Urothelium cell line (cell line): ENCODE results near the gene COA3.
A peak's percentile ranks its signal among the peaks of the same experiment; 100 is the strongest.

ENCODE experiments used
- DNase-seq: peaks from one replicate; pipeline ENCODE4 v3.0.0; 2011; ENCODE audit warnings: low spot score, mixed read lengths
- FAIRE-seq: peaks from 2 replicates; lab custom pipeline; 2011; peaks lifted over from hg19 to GRCh38; lab: Jason Lieb, UNC

COA3 gene

DNA sequence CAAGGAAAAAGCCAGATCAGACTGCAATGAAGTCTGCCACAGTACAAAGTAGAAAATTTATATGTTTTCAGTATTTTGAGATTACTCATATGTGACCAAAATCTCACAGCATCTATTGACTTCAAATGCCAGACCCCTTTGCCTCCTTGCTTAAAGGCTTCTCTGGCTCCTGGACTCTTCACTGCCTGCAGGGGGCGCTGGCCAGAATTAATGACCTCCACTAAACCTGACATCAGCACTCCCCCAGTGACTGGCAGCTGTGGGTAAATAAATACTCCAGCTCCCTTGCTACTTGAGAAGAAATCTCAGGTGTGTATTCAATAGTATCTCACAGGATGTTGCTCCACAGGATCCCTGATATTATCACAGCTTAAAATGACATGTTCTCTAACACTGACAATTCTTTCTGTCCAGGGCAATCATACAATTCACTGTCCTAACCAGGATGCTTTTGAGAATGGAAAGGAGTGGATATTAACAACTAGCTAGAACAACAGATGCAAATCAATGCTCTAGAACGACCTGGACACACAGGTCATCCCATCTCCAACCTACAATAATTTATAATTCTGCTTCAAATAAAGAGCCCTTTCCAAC is 21.5 kb upstream of the COA3 start:
- DNase-seq (peak; percentile 58), FAIRE-seq (no peak)

DNA sequence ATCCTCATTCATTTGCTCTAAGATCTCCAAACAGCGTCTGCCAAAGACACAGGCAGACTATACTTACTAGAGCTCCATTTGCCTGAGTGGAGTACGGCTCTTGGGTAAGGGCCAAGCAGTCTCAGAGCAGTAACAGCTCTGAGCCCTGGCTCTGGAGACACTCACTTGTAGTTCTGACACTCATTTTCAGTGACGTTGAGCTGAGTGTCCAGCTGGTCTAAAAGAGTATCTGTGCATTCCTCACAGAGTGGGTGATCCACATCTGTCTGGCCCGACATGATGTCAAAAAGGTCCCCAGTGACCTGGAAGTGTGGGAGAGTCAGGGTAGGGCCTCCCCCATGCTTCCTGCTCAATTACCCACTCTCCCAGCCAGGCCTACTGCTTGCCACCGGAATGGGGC is 19.9 kb upstream of the COA3 start:
- DNase-seq (no peak), FAIRE-seq (no peak)

DNA sequence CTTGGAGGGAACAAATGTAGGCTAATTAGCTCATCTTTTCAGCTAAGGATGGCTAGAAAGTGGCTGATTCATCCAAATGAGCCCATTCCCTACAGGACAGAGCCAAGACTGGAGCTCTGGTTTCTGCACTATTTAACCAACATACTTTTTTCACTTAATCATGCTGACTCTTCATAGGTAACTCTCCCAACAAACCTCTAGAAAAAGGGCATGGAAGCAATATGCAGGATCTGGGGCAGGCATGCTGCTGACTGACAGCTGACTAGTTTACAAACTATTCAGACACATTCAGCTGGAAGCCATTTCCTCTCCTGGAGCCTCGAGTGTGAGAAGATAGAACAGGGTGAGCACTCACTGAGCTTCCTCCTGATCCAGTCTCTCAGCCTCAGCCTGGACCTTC is 19.4 kb upstream of the COA3 start:
- DNase-seq (no peak), FAIRE-seq (no peak)

DNA sequence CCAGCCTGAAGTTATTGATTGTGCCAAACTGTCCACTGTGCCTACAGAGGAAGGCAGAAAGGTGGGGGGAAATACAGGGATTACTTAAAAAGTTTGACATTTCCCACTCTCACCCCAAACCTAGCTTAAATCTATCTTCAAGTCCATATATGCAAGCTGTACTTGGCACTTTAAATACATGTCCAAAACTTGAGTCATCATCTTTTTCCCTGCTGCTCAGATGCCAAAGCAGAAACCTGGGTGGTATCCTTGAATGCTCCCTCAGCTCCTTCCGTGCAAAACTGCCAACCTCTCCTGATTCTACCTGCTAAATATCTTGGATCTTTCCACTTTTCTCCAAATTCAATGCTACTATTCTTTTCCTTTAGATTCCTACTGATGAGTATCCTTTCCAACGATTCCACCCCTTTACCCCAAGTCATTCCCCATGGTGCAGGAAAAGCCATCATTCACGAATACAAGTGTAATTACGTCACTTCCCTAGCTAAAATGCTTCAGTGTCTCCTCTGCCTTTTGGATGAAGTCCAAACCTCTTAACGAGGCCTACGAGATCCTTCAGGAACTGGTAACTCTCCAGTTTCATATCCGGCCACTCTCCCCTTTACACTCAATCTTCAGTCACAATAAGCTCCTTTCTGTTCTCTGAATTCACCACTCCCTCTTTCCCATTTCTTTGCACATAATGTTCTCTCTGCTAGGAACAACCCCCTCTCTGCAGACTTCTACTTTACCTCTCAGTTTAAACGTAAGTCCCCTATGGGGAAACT is 16.3 kb upstream of the COA3 start:
- DNase-seq (peak; percentile 72), FAIRE-seq (no peak)

DNA sequence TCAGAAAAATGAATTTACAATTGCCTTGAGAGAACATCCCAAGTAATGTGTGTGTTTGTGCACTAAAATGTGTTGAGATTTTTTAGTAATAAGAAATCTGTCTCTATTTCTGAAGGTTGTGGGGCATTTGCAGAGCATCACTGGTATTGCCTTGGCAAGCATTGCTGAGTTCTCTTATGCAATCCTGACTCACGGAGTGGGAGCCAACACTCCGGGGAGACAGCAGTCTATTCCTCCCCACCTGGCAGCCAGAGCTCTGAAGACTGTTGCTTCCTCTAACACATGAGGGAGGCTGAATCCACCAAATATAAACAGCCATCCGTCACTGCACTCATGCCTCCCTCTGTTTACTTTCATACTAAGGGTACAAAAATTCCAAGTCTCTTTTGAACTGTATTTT is 10.7 kb upstream of the COA3 start:
- no peak for DNase-seq
- no peak for FAIRE-seq

DNA sequence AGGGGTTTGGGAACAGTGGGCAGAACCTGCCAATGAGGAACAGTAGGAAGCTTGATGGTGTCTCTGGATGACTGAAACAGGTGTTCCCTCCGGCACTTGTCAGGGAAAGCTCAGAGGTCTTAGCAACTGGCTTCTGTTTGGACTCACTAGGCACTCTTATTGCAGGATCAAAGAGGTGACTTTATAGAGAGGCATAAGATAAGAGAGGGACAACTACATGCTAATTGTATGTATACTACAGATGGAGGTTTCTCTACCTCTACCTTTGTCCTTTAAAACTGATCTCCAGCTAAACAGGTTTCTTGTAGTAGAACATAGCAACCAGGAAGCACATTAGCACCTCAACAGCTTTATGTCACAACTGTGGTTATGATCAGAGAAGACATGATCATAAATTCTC is 7.7 kb upstream of the COA3 start:
- DNase-seq (no peak), FAIRE-seq (no peak)

DNA sequence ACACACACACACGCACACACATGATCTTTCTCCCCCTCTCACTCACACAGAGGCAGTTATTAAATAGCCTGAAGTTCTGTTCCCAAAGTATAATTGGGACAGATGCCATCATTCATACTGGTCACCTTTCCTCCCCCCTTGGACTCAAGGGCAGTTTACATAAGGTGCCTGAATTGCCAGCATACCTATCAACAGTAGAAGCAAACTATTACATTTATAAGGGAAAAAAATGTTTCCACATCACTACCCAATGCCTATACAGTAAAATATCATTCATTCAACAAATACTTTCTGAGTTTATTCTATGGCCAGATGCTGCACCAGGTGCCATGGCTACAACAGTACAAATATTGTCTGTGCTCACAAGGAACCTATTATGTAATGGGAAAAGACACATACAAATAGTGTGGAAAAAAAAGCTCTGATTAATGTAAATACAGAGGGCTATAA is 6.4 kb upstream of the COA3 start:
- no peak for FAIRE-seq

DNA sequence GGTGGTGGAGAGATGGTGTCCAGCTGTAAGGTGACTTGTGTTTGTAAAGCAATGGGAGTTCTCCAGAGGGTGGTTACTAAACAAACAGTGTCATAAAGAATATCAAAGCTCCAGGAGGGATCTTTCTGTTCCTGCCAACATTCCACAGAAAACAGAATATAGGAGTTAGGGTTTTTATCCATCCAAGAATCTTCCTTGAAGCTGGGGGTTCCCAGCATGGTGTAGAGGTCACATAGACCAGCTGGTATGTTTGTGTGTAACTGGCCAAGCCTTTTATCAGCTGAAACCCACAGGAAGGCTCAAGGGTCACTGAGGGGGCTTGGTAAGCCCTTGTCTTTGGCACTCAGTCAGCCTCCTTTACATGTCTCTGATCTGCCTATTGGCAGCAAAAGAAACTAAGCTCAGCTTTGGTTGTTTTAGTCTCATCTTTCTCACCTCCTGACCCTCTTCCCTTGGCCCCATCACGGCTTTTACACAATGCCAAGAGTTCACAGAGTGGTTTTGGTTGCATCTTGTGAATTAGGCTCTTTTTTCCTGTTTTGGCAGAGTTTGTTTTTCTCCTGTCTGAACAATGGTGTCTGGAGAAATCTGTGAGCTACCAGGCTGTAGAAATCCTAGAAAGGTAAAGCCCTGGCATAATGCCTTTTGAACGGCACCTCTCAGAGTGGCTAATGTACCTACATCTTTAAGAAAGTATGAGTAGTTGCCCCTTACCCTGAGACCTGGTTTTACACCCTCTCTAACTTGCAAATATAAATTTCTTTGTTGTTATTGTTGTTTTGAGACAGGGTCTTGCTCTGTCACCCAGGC is 4.8 kb upstream of the COA3 start:
- no peak for FAIRE-seq
- no peak for DNase-seq

More for the DNA sequence above, 6.4 kb upstream of the COA3 start:
- DNase-seq = no peak

DNA sequence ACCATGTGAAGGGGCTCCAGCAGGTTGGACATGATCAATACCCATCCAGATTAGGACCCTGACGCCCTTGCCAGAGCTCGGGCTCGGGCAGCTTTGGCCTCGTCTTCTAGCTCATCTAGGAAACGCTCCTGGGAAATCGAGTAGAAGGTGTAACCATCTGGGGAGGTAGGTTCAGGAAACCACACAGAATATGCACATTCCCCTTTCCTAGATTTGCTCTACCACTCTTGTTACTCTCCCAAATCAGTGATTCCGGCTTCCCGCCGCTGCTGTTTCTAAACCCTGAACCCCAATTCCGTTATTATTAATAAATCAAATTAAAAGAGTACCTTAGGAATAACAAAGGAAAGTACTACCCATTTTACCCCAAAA is 507 bp downstream of the COA3 start:
- FAIRE-seq (no peak), DNase-seq (no peak)

DNA sequence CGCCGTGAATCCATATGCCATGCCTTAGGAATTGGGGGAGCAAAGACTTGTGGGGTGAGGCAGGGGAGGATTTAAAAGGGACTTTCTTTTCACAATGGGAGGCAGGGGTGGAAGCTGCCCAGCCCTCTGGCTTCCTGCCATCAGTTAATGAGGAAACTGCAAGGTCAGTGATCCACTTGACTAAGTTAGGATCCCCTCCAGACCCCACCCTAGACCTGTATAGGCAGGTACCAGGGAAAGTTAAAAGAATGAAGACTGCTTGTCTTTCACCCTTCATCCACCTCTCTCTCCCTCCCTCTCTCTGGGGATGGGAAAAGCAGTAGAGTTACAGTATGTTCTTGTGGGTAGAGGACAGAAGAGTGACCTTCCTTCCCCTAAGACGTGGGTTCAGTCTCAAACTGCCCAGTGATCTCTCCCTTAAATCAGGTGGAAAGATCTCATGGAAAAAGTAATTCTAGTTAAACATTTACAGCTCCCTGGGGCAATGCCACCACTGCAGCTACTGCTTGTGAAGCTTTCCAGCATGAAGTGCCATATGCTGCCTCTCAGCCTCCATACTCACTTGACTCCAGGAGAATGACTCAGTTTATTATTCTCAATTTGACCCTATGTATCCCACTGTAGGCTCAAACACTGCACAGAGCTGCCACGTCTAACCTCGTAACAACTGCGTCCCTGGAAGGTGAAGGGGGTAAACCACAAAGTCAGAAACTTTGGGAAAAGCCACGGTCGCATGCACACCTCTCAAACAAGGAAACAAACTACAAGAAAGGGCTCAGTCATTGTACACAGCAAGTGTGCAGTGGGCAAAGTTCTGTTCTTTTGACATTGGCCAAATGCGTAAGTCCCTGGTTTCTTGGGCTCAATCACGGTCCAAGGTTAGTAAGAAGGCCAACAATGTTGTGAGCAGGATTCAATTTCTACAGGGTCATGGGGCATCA is 1.2 kb downstream of the COA3 start:
- no peak for FAIRE-seq

DNA sequence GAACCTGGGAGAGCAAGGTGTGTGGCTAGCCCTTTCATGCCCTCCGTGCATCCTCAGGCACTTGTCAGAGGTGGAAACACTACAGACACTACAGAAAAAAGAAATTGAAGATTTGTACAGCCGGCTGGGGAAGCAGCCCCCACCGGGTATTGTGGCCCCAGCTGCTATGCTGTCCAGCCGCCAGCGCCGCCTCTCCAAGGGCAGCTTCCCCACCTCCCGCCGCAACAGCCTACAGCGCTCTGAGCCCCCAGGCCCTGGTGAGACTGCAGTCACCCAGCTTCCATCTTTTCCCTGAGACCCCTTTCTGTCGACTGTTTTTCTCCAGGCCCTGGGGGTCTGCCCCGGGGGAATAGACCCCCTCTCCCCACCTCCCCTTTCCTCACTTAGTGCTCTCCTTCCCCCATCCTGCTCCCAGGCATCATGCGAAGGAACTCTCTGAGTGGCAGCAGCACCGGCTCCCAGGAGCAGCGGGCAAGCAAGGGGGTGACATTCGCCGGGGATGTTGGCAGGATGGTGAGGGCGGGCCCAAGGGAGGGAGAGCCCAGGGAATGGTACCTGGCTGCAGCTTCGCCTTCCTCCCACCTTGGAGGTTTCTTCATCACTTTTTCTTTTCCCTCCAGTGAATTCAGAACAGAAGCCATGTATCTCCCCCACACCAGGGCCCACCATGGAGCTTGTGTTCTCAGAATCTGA is 2.3 kb downstream of the COA3 start:
- FAIRE-seq = no peak

More for the DNA sequence above, 1.2 kb downstream of the COA3 start:
- DNase-seq = no peak

DNA sequence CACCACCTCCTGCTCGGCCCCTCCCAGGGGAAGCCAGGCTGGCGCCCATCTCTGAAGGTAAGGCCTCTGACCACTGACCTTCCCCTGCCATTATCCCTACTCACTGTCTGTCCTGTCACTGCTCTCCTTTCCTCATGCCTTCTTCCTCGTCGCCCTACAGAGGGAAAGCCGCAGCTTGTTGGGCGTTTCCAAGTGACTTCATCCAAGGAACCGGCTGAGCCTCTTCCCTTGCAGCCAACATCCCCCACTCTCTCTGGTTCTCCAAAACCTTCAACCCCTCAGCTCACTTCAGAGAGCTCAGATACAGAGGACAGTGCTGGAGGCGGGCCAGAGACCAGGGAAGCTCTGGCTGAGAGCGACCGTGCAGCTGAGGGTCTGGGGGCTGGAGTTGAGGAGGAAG is 3.0 kb downstream of the COA3 start:
- FAIRE-seq = no peak

More for the DNA sequence above, 2.3 kb downstream of the COA3 start:
- no peak for DNase-seq

DNA sequence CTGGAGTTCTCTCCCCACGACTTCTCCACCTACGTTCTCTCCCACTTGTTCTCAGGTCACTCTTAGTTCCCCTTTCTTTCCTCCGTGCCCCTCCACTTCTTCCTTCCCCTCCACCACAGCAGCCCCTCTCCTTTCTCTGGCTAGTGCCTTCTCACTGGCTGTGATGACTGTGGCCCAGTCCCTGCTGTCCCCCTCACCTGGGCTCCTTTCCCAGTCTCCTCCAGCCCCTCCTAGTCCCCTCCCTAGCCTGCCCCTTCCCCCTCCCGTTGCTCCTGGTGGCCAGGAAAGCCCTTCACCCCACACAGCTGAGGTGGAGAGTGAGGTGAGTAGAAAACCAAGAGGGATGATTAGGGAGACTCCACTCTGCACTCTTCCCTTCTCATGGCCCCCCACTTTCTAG is 3.4 kb downstream of the COA3 start:
- DNase-seq (no peak), FAIRE-seq (no peak)

More for the DNA sequence above, 3.0 kb downstream of the COA3 start:
- no peak for DNase-seq

DNA sequence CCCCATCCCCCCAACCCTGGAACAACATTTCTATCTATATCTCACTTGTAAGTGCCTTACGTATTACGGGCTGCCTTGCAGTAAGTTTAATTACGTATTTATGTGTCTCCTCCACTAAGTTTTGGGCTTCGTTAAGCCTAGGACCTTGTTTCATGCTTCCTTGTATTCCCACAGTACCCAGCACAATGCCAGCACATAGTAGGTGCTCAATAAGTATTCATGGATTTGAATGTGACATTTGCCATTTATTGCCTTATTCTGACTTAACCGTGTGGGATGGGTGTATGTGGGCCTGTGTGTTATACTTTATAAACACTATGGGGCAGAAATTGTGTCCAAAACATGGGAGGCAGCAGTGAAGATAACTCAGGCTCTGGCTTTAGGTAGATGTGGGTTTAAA is 6.0 kb downstream of the COA3 start:
- FAIRE-seq = no peak
- no peak for DNase-seq

DNA sequence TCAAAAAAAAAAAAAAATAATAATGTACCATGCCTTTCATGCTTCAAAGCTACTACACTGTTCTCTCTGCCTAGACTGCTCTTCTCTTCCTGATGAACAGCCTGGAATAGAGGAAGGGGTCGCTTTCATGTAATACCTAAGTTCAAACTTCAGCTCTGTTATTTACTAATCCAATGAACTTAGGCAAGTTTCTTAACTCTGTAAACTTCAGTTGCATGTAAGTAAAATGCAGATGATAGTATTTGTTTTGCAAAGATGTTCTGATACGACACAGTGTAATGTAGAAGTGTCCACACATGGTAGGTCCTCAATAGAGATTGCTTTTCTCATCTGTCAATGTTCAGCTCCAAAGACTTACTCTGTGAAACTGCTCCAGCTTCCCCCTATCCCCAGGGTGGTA is 6.6 kb downstream of the COA3 start:
- FAIRE-seq (no peak), DNase-seq (no peak)

DNA sequence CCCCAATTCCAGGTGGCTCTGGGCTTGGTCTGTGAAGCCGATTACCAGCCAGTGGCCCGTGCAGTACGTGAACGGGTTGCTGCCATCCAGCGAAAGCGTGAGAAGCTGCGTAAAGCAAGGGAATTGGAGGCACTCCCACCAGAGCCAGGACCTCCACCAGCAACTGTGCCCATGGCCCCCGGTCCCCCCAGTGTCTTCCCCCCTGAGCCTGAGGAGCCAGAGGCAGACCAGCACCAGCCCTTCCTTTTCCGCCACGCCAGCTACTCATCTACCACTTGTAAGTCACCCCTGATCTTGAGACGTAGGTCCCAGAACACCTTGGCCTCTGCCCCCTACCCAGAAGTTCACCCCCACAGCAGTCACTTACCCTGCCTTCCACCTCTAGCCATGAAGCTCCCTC is 11.2 kb downstream of the COA3 start:
- no peak for FAIRE-seq
- DNase-seq = no peak

DNA sequence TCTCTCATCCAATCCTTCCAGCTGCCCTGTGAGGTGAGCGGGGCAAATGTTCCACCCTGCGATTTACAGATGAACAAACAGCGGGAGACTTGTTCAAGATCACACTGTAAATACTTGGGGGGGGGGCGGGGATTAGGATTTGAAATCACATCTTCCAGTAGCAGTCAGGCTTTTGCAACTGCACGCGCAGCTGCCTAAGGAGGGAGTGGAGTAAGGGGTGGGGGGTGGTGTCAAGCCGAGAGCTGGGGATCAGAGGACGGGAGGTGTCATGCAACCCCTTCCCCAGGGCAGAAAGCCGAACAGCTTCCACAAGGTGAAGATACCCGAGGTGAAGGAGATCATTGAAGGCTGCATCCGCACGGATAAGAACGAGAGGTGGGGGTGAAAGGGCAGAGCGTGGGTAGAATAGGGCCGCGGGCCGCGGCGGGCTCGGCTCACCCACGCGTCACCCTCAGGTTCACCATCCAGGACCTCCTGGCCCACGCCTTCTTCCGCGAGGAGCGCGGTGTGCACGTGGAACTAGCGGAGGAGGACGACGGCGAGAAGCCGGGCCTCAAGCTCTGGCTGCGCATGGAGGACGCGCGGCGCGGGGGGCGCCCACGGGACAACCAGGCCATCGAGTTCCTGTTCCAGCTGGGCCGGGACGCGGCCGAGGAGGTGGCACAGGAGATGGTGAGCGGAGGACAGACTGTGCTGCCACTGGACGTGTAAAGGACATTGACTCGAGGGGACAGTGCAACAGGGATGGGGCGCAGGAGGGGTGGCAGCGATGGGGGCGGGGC is 13.5 kb downstream of the COA3 start:
- FAIRE-seq (no peak), DNase-seq (no peak)

DNA sequence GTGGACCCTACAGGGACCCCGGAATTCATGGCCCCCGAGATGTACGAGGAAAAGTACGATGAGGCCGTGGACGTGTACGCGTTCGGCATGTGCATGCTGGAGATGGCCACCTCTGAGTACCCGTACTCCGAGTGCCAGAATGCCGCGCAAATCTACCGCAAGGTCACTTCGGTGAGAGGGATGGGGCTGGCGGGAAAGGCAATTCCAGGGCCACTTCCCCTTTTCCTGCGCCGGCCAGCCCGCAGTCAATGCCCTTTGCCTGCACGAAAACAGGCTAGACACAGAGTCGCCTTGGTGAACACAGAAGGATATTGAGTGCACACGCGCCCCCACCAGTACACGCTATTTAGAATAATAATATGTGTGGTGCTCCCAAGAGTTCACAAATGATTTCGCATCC is 14.1 kb downstream of the COA3 start:
- no peak for DNase-seq
- no peak for FAIRE-seq

DNA sequence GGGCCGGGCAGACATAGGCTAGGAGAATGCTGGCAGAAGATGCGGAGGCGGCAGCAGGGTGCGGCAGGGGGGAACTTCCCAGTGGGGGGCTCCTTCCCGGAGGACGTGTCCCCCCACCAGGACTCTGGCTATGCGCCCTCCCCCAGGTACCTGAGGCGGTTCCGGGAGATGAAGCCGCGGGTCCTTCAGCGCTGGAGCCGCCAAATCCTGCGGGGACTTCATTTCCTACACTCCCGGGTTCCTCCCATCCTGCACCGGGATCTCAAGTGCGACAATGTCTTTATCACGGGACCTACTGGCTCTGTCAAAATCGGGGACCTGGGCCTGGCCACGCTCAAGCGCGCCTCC is 14.7 kb downstream of the COA3 start:
- DNase-seq = no peak
- FAIRE-seq = no peak
